Measurements from ENCODE around the gene DDX25.
"Not testable (repeated sequence)": the region's sequence is repeated elsewhere in the genome, so short reads cannot be mapped to it uniquely, and the experiment has no call there.

Gene DDX25

GRCh38 chr11:125910226-125910849 lies 6.0 kb downstream of the DDX25 start:
- DNase-seq, result no peak

- DNase-seq, result not testable (repeated sequence)
Measured at GRCh38 chr11:125914601-125915000, 10.3 kb downstream of the DDX25 start.

GRCh38 chr11:125916683-125917347 lies 12.5 kb downstream of the DDX25 start:
- no peak for DNase-seq

- DNase-seq, result no peak
Measured at GRCh38 chr11:125918140-125918840, 14.0 kb downstream of the DDX25 start.

GRCh38 chr11:125921042-125921441 lies 16.7 kb downstream of the DDX25 start:
- DNase-seq, result no peak

DNA sequence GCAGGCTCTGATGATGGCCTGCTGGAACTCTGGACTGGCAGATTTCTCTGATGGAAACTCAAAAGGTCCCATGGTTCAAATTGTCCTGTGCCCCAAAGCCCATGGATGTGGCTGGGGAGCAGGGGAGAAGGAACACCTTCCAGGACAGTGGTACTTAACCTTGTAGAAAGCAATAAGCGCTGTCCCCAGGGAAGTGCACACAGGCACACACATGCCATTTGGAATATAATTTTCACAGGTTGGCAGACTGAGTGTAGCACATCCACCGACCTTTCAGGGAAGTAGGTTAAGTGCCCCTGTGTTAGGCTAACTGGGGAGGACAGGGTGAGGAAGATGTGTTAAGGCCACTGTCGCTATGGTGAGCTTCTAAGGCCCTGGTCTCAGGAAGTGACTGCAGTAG lies 17.8 kb downstream of the DDX25 start:
- DNase-seq, result no peak

GRCh38 chr11:125923012-125923579 lies 18.8 kb downstream of the DDX25 start:
- DNase-seq, result no peak

- no peak for DNase-seq
Measured at GRCh38 chr11:125923633-125924032, 19.3 kb downstream of the DDX25 start.

GRCh38 chr11:125924384-125925007 lies 20.2 kb downstream of the DDX25 start:
- DNase-seq, result no peak

DNA sequence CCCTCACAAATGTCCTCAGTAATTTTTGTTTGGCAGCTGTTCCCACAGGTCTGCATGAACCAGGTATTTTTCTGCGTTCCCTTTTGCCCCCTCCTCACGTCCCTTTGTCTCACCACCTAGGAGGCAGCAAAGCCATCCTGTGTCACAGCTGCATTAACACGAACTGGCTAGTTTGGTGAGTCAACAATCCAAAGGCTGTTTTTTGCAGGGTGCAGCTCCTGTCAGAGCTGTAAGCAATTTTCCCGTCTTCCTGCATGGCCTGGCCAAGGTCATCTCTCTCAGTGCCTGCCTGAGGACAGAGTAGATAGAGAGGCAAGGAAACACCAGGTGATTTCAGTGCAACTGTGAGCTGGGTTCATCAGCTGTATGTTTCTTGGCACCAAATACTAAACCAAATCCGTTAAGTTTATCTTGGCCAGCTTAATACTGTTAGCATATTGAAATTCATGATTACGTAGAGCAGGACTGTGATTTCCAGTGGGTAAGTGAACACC lies 21.0 kb downstream of the DDX25 start:
- no peak for DNase-seq

DNA sequence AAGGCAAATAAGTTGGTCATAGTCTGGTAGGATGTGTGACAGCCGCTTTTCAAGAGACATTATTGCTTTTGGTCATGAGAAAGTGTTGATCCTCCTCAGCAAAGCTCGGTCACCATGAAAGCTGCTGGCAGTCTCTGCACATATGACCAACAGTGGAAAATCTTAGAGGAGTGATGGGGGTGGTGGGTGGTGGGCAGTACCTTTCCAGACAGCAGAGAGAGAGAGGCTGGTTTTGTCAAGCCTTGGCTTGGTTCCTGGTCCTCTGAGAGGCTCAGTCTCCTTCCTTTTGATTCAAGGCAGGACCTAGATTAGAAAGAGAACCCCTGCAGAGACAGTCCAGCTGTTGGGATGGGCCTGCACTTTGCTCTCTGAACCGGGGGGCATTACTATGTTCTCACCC lies 21.5 kb downstream of the DDX25 start:
- DNase-seq, result no peak

- no peak for DNase-seq
Measured at GRCh38 chr11:125926682-125927081, 22.4 kb downstream of the DDX25 start.

DNA sequence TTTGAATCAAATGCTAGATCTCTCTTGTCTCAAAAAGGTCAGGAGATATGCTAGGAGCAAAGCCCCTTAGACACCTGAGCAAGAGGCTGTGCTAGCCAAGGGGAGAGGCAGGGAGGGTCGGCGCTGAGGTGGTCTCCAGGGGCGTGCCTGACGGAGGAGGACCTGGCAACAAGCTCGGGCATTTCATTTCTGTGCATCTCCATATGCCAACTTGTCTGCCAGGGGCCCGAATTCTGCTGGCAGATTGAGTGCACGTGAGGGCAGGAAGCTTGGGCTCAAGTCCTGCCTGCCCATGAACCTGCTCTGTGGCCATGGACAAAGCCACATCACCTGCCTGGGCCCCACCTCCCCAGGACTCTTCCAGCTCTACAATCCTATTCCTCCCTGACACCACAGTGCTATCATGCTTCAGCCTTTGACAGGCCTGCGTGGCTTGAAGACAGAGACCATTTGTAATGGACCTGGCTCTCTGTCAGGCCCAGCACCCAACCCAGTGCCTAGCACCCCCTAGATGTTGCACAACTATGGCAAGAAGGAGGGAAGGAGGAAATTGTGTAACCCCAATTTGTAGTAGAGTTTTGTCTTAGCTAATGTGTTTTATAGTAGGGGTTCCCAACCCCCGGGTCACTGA lies 25.3 kb downstream of the DDX25 start:
- no peak for DNase-seq

- DNase-seq, result no peak
Measured at GRCh38 chr11:125930076-125930450, 25.8 kb downstream of the DDX25 start.

GRCh38 chr11:125931116-125931515 lies 26.8 kb downstream of the DDX25 start:
- no peak for DNase-seq

DNA sequence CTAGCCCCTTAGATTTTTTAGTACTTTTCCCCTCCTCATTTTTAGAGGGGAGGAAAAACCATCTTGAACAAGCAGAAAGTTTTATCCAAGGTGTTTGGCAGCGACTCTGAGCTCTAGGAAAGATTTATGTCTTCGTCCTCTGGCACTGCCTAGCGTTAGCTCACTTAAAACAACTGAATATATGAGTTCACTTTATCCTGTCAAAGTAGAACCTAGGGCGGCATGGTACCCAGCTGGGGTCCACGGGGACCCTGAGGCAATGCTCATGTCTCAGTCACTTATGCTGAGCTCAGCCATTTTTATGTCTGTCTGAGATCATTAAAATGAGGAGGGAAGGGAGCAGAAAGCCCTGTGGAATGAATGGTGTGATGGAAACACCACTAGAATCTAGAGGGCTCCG lies 27.4 kb downstream of the DDX25 start:
- DNase-seq, result no peak

DNA sequence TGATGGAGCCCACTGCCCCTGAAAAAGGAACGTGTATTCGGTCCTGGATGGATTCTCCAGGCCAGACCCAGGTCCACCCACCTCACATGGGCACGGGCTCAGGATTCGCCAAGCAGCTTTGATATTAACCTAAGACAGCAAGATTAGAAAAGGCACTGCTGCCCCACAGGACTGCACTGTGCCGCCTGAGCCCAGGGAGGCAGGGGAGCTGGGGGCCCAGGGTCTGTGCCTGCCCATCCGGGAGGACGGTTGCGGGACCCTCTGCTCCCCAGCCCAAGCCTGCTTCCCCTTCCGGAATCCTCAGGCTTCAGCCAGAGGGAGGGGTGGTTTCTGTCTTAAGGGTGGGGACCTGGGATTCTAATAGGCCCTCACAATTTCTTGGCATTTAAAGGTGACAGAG lies 28.0 kb downstream of the DDX25 start:
- DNase-seq, result no peak

GRCh38 chr11:125933030-125933813 lies 28.9 kb downstream of the DDX25 start:
- DNase-seq, result no peak

GRCh38 chr11:125934473-125934872 lies 30.2 kb downstream of the DDX25 start:
- no peak for DNase-seq

- DNase-seq, result no peak
Measured at GRCh38 chr11:125935056-125935455, 30.7 kb downstream of the DDX25 start.

- no peak for DNase-seq
Measured at GRCh38 chr11:125935618-125936199, 31.4 kb downstream of the DDX25 start.

GRCh38 chr11:125938418-125938817 lies 34.1 kb downstream of the DDX25 start:
- DNase-seq, result no peak
